GM06990 (cell line): ENCODE data around the gene CDC42BPA.

ENCODE experiments used
- DNase-seq: peaks from one replicate; pipeline ENCODE4 v3.0.0-alpha.2; 2011; ENCODE audit not compliant: insufficient read length; ENCODE audit errors: extremely low read depth
- H3K27me3 ChIP-seq: replicated peaks from 2 replicates; pipeline ENCODE4 v1.6.0; 2011; ENCODE audit warnings: low read length; ENCODE audit not compliant: control insufficient read depth, insufficient read depth
- H3K36me3 ChIP-seq: 2 replicates; pipeline ENCODE4 v1.5.1; 2011; ENCODE audit warnings: low read length; ENCODE audit not compliant: control insufficient read depth, insufficient read depth
- H3K4me3 ChIP-seq: replicated peaks from 2 replicates; pipeline ENCODE4 v1.5.1; 2011; ENCODE audit warnings: low read depth, mild to moderate bottlenecking, control low read depth, low read length
- TF ChIP-seq, protein P1 (sequence below): IDR thresholded peaks from 2 replicates; pipeline ENCODE4 v1.5.1; 2011; ENCODE audit warnings: low read length, control low read depth, mild to moderate bottlenecking, inconsistent platforms; ENCODE audit not compliant: insufficient read depth, poor library complexity, severe bottlenecking

Gene CDC42BPA

DNA sequence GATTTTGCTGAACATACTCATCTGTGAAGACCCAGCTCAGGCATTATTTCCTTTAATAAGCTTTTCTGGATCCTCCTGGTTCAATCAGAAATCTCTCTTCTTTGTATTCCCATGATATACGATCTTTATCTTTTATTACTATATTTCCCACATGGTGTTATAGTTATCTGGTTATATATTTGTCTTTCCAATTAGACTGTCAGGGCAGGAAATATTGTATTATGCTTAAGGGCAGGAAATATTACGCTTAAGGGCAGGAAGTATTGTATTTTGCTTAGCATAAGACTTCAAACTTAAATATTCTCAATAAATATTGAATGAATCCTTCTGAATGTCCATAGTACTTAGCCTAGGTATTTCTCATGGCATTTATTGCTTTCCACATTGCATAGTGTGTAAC is 256.0 kb downstream of the CDC42BPA start:
- H3K36me3 ChIP-seq, result no peaks in the 10 kb centered on the region
- H3K4me3 ChIP-seq, result no peak overlapping the region
- TF ChIP-seq, protein P1, sequence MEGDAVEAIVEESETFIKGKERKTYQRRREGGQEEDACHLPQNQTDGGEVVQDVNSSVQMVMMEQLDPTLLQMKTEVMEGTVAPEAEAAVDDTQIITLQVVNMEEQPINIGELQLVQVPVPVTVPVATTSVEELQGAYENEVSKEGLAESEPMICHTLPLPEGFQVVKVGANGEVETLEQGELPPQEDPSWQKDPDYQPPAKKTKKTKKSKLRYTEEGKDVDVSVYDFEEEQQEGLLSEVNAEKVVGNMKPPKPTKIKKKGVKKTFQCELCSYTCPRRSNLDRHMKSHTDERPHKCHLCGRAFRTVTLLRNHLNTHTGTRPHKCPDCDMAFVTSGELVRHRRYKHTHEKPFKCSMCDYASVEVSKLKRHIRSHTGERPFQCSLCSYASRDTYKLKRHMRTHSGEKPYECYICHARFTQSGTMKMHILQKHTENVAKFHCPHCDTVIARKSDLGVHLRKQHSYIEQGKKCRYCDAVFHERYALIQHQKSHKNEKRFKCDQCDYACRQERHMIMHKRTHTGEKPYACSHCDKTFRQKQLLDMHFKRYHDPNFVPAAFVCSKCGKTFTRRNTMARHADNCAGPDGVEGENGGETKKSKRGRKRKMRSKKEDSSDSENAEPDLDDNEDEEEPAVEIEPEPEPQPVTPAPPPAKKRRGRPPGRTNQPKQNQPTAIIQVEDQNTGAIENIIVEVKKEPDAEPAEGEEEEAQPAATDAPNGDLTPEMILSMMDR, result no peak
- no peak for DNase-seq
- H3K27me3 ChIP-seq, result no peaks in the 10 kb centered on the region

DNA sequence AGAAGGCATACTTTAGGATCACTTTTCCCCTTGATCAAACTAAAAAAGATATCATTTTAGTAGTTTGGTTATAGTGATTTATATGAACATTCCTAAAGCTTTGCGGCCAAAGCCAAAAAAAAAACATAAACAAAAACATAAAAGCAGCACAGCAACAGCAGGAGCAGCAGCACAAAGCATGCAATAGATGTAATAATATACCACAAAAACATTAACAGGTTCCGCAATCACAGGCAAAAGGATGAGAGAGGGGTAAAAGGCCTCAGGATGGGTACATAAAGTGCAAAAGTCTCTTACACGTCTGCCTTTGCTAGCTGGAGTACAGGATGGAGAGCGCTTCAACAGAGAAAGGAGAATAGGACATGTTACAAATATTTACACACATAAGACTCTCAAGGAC is 259.2 kb downstream of the CDC42BPA start:
- no peaks in the 10 kb centered on the region for H3K36me3 ChIP-seq
- H3K4me3 ChIP-seq, result no peak overlapping the region
- TF ChIP-seq, protein P1, result no peak
- no peak for DNase-seq
- no peaks in the 10 kb centered on the region for H3K27me3 ChIP-seq

DNA sequence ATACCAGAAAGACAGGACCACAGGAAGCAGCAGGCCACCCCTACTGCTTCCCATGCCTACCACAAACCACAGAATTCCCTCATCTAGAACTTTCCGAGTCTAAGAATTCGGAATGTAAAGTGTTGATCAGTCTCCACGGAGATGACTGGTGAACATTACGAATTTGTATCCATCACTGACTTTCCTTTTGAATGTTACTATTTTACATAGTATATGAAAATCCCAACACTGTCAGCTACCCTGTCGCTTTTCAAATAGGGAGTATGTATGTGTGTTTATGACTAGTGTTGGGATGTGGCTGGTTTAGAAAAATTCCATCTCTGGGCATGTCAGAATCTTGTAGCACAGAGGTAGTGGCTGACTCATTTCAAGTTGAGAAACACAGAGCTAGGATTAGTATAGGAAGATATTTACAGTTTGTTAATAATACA is 260.0 kb downstream of the CDC42BPA start:
- no peaks in the 10 kb centered on the region for H3K36me3 ChIP-seq
- H3K4me3 ChIP-seq, result no peak overlapping the region
- no peaks in the 10 kb centered on the region; the same call in 1 of the 2 replicates for H3K27me3 ChIP-seq
- TF ChIP-seq, protein P1, result no peak
- no peak for DNase-seq

DNA sequence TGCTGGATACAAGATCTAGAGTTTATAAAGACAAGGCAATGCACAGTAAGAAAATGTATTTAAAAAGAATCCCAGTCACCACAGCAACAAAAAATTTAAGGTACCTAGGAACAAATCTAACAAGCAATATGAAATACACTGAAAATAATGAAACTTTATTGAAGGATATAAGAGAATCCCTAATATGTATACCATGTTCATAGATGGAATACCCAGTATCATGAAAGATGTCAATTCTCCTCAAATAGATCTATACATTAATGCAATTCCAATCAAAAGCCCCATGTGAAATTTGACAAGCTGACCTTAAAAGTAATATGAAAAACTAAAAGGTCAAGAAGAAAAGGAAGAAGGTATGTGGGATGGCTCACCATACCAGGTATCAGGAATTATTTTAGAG is 269.0 kb downstream of the CDC42BPA start:
- peaks cover 1% of the 10 kb centered on the region; the same call in 1 of the 2 replicates for H3K27me3 ChIP-seq
- no peaks in the 10 kb centered on the region for H3K36me3 ChIP-seq
- no peak overlapping the region for H3K4me3 ChIP-seq
- DNase-seq, result no peak
- TF ChIP-seq, protein P1, result no peak

DNA sequence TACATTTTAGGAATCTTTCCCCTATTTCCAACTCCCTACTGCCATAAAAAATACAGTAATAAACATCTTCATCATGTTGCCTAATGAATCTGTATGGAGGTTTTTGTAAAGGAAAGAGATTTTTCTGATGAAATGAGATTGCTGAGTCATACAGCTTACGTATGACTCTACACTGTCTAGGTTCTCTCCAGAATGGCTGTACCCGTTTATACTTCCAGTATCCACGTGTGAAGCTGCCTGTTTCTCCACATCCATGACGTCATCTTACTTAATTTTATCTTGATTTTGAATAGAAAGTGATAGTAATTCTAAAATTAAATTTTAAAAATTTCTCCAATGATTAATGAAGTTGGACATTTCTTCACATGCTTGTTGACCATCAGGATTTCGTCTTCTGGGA is 274.5 kb downstream of the CDC42BPA start:
- H3K4me3 ChIP-seq, result no peak overlapping the region
- no peaks in the 10 kb centered on the region; the same call in 1 of the 2 replicates for H3K27me3 ChIP-seq
- TF ChIP-seq, protein P1, result no peak
- DNase-seq, result no peak
- H3K36me3 ChIP-seq, result no peaks in the 10 kb centered on the region

DNA sequence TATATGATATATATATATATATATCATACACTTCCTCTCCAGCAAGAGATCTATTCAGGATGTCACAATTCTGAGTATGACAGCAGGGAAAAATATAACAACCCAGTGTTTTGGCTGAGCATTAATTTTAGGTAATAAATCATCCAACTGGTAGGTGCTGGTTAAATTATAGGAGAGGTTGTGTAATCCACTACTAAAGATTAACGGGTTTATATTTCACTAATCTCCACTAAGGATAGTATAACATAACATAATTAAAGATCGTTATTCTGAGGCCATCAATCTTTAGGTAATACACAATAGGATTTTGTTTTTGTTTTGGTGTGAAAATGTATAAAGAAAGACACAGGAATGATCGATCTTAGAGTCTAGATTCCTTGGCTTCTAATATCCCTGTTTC is 276.0 kb downstream of the CDC42BPA start:
- no peaks in the 10 kb centered on the region; the same call in 1 of the 2 replicates for H3K27me3 ChIP-seq
- no peaks in the 10 kb centered on the region for H3K36me3 ChIP-seq
- TF ChIP-seq, protein P1, result no peak
- no peak for DNase-seq
- H3K4me3 ChIP-seq, result no peak overlapping the region
